Gastroesophageal sphincter (tissue), 3 donors: Measurements from ENCODE around the gene ISYNA1.

Source experiments
- CTCF ChIP-seq, 4 experiments: fragments of 200-600 bp in 2 of 4; fragments of 450-650 bp in 2 of 4; sonication (generic) in 1 of 4; IDR thresholded peaks; one replicate each; pipeline ENCODE4 v1.5.1; 2017 to 2019; ENCODE audit warnings: antibody characterized with exemption in 4 of 4, mild to moderate bottlenecking in 2 of 4, moderate library complexity in 2 of 4
- POLR2A ChIP-seq, 2 donors: fragments of 450-650 bp; IDR thresholded peaks; one replicate each; pipeline ENCODE4 v1.6.1; 2017; ENCODE audit warnings: antibody characterized with exemption in 2 of 2, mild to moderate bottlenecking in 2 of 2, moderate library complexity in 1 of 2

GRCh38 chr19:18443831-18444230, 5.9 kb upstream of the ISYNA1 start:
- TF ChIP-seq CTCF (IDR thresholded peaks at IDR 0.05) (no peak), POLR2A (IDR thresholded peaks at IDR 0.05) (no peak)
